Measurements from ENCODE around the gene SVBP.

Gene SVBP

GRCh38 chr1:42852608-42852980 is 35.4 kb upstream of the SVBP start:
- TF ChIP-seq CTCF (IDR thresholded peaks at IDR 0.05; ENCODE audit: low read depth, low read length) (no peak), POLR2A (IDR thresholded peaks at IDR 0.05; ENCODE audit: extremely low read depth, insufficient read length) (no peak), MYC (IDR thresholded peaks at IDR 0.05; ENCODE audit: low read depth, low read length) (no peak), MAX (IDR thresholded peaks at IDR 0.05; ENCODE audit: low read depth, low read length) (no peak)
- no peak for DNase-seq (ENCODE audit: low read depth)
- H3K4me3 ChIP-seq (ENCODE audit: low read depth, low read length), result no peak overlapping the region

- no peak overlapping the region for H3K4me3 ChIP-seq (ENCODE audit: low read depth, low read length)
- TF ChIP-seq CTCF (IDR thresholded peaks at IDR 0.05; ENCODE audit: low read depth, low read length) (no peak), POLR2A (IDR thresholded peaks at IDR 0.05; ENCODE audit: extremely low read depth, insufficient read length) (no peak), MYC (IDR thresholded peaks at IDR 0.05; ENCODE audit: low read depth, low read length) (no peak), MAX (IDR thresholded peaks at IDR 0.05; ENCODE audit: low read depth, low read length) (no peak)
- DNase-seq (ENCODE audit: low read depth), result peak; percentile 9
These were observed 34.9 kb upstream of the SVBP start for GRCh38 chr1:42851960-42852607.

- H3K4me3 ChIP-seq (ENCODE audit: low read depth, low read length), result no peak overlapping the region
- no peak for DNase-seq (ENCODE audit: low read depth)
- no peak for TF ChIP-seq MYC (IDR thresholded peaks at IDR 0.05; ENCODE audit: low read depth, low read length)
These were observed 34.2 kb upstream of the SVBP start for GRCh38 chr1:42851420-42851819.

- H3K4me3 ChIP-seq (ENCODE audit: low read depth, low read length), result no peak overlapping the region
- TF ChIP-seq POLR2A (IDR thresholded peaks at IDR 0.05; ENCODE audit: extremely low read depth, insufficient read length) (no peak), CTCF (IDR thresholded peaks at IDR 0.05; ENCODE audit: low read depth, low read length) (no peak), MAX (IDR thresholded peaks at IDR 0.05; ENCODE audit: low read depth, low read length) (no peak)
- no peak for DNase-seq (ENCODE audit: low read depth)
These were observed 32.7 kb upstream of the SVBP start for GRCh38 chr1:42849944-42850343.

GRCh38 chr1:42848823-42849537 is 31.8 kb upstream of the SVBP start:
- no peak for DNase-seq (ENCODE audit: low read depth)
- no peak overlapping the region for H3K4me3 ChIP-seq (ENCODE audit: low read depth, low read length)
- TF ChIP-seq MYC (IDR thresholded peaks at IDR 0.05; ENCODE audit: low read depth, low read length) (no peak), CTCF (IDR thresholded peaks at IDR 0.05; ENCODE audit: low read depth, low read length) (no peak), POLR2A (IDR thresholded peaks at IDR 0.05; ENCODE audit: extremely low read depth, insufficient read length) (no peak), MAX (IDR thresholded peaks at IDR 0.05; ENCODE audit: low read depth, low read length) (no peak)

- no peak for TF ChIP-seq MAX (IDR thresholded peaks at IDR 0.05; ENCODE audit: low read depth, low read length)
- no peak for TF ChIP-seq MYC (IDR thresholded peaks at IDR 0.05; ENCODE audit: low read depth, low read length)
- TF ChIP-seq POLR2A (IDR thresholded peaks at IDR 0.05; ENCODE audit: extremely low read depth, insufficient read length), result no peak
- peak overlapping the region; percentile 87 for H3K4me3 ChIP-seq (ENCODE audit: low read depth, low read length)
- no peak for DNase-seq (ENCODE audit: low read depth)
These were observed 30.7 kb upstream of the SVBP start for GRCh38 chr1:42847721-42848460.

Data from NB4 (cell line).